HepG2 (cell line): ENCODE data around the gene PDLIM5. TPM values are rescaled to one million over a fixed set of nuclear protein-coding genes. Genes with fewer than 3 reads are reported as not detected.

Experiments used
- CENPX ChIP-seq: sonication (generic); formaldehyde crosslinking; IDR thresholded peaks from 2 replicates; pipeline ENCODE4 v1.9.0; 2021; ENCODE audit warnings: mild to moderate bottlenecking, missing genetic modification reagents, moderate library complexity
- GTF2F1 ChIP-seq: fragments of 150-350 bp; IDR thresholded peaks from 2 replicates; pipeline ENCODE4 v1.6.1; 2014; ENCODE audit warnings: low read length
- HNF1B ChIP-seq: sonication (generic); formaldehyde crosslinking; IDR thresholded peaks from 2 replicates; pipeline ENCODE4 v1.5.1; 2020; ENCODE audit warnings: mild to moderate bottlenecking, moderate library complexity, missing genetic modification reagents
- HOXA3 ChIP-seq: sonication (generic); formaldehyde crosslinking; IDR thresholded peaks from 2 replicates; pipeline ENCODE4 v1.5.0; 2020; ENCODE audit warnings: missing genetic modification reagents
- MIER3 ChIP-seq: IDR thresholded peaks from 2 replicates; pipeline ENCODE4 v1.6.1; 2016; ENCODE audit warnings: missing compliant biosample characterization, borderline replicate concordance
- NFATC3 ChIP-seq: sonication (generic); formaldehyde crosslinking; IDR thresholded peaks from 2 replicates; pipeline ENCODE4 v1.5.1; 2020; ENCODE audit warnings: mild to moderate bottlenecking, missing genetic modification reagents
- NFYC ChIP-seq: IDR thresholded peaks from 2 replicates; pipeline ENCODE4 v1.6.1; 2016; ENCODE audit warnings: missing genetic modification reagents, missing compliant biosample characterization
- NR2C2 ChIP-seq: sonication (generic); formaldehyde crosslinking; IDR thresholded peaks from 2 replicates; pipeline ENCODE4 v1.4.0; 2020; ENCODE audit warnings: missing genetic modification reagents, mild to moderate bottlenecking, moderate library complexity, borderline replicate concordance
- RBFOX2 ChIP-seq: fragments of 200-400 bp; formaldehyde crosslinking; IDR thresholded peaks from 2 replicates; pipeline ENCODE4 v1.6.1; 2017; ENCODE audit warnings: low read depth, mild to moderate bottlenecking, low read length
- SALL2 ChIP-seq: sonication (generic); formaldehyde crosslinking; IDR thresholded peaks from 2 replicates; pipeline ENCODE4 v1.8.1; 2023; ENCODE audit warnings: mild to moderate bottlenecking, missing genetic modification reagents, inconsistent platforms
- U2AF1 ChIP-seq: fragments of 200-400 bp; formaldehyde crosslinking; optimal IDR thresholded peaks from 2 replicates; pipeline ENCODE3; 2017; ENCODE audit warnings: mild to moderate bottlenecking, low read depth, low read length
- YEATS4 ChIP-seq: sonication (generic); formaldehyde crosslinking; IDR thresholded peaks from 2 replicates; pipeline ENCODE4 v1.4.0; 2020; ENCODE audit warnings: missing genetic modification reagents, borderline replicate concordance
- ZNF142 ChIP-seq: sonication (generic); formaldehyde crosslinking; IDR thresholded peaks from 2 replicates; pipeline ENCODE4 v1.4.0; 2020; ENCODE audit warnings: missing genetic modification reagents
- ZNF337 ChIP-seq: sonication (generic); formaldehyde crosslinking; IDR thresholded peaks from 2 replicates; pipeline ENCODE4 v1.5.1; 2020; ENCODE audit warnings: missing genetic modification reagents, low read depth, mild to moderate bottlenecking, borderline replicate concordance
- ZNF574 ChIP-seq: sonication (generic); formaldehyde crosslinking; IDR thresholded peaks from 2 replicates; pipeline ENCODE4 v1.4.0; 2020; ENCODE audit warnings: missing genetic modification reagents
- polyA plus RNA-seq, 8 experiments: library from polyadenylated mRNA; depleted of rRNA in 3 of 8; stranded (reverse) in 7 of 8; unstranded in 1 of 8; fragments of >200 nt; fragmentation: Illumina TruSeq in 4 of 8; extraction: Trizol in 4 of 8; gene quantifications; 2 replicates each; pipeline versions ENCODE4 v1.2.1 to v1.2.3, GENCODE V29; 2011 to 2016; ENCODE audit warnings: low read depth in 4 of 8, missing spikeins in 1 of 8, mixed read lengths in 1 of 8; ENCODE audit not compliant: insufficient read depth in 1 of 8
- total RNA-seq, 5 experiments: library from RNA; depleted of rRNA; stranded (reverse); fragments of >200 nt; fragmentation: Illumina TruSeq; extraction: Trizol; gene quantifications; 2 replicates each; pipeline ENCODE4 v1.2.3, GENCODE V29; 2016; ENCODE audit warnings: low read depth in 1 of 5

The PDLIM5 gene
- total and polyA plus RNA-seq, 2 of the 13 experiments (the other 11 are each of a cell fraction or from before 2014, with no cell fraction given): 52.8 to 119 TPM

- TF ChIP-seq ZNF142 (CRISPR knock-in tag) (0 out of 2 replicates have a peak, but pooled peaks have one; percentile 9), ZNF574 (CRISPR knock-in tag) (peak; percentile 82), HNF1B (CRISPR knock-in tag) (peak; percentile 15; the same call in 1 of the 2 replicates), CENPX (CRISPR knock-in tag) (no peak), NFATC3 (CRISPR knock-in tag) (no peak), MIER3 (CRISPR knock-in tag) (peak; percentile 34; the same call in 1 of the 2 replicates), RBFOX2 (peak; percentile 95), U2AF1 (no peak), NFYC (CRISPR knock-in tag) (no peak), HOXA3 (CRISPR knock-in tag) (peak; percentile 35), ZNF337 (CRISPR knock-in tag) (no peak), NR2C2 (CRISPR knock-in tag) (no peak), GTF2F1 (0 out of 2 replicates have a peak, but pooled peaks have one; percentile 57), SALL2 (CRISPR knock-in tag) (no peak), YEATS4 (peak; percentile 68)
These were observed at the start of gene PDLIM5 (continued) for GRCh38 chr4:94451695-94452475.
